ENCODE results near the gene FOXN3. TPM values are rescaled to one million over a fixed set of nuclear protein-coding genes. Genes with fewer than 3 reads are reported as not detected.

FOXN3 gene
- total RNA-seq, 2 donors from 2014 or later: 115 to 119 TPM

DNA sequence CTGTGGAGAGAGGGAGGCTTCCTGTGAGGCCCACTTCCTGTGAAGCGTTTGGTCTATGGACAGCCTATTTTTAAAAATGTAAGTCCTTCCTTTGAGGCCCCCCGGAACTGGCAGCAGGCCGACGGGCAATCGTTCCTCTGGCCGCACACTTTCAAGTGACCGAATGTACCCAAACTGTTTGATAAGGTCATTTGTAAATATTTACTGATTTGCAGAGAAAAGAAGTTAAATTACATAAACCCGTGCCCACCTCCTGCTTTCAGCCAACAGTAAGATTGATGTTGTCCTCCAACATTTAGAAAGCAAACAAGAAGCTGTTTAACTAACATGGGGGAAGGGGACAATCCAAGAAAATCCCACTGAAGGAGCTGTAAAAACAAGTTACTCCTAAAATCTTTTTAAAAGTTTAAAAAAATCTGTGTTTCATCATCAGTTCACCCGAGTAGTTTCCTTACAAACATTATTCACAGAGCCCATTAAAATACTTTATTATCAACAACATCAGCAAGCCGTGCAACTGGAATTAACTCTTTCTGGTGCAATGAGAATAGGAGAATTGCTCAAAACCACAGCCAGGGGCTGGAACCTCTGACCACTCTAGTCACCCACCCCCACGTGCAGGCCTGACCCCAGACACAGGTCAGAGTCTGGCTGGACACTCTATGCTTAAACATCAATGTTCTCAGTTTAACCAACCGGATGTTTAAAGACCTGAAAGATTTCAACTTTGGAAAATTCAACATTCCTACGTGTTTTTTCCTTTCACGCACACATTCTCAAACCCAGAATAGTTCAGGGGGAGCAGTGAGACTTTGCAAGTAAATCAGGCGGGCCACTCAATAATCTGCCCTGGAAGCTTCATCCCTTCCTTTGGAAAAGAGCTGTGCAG is 65.3 kb downstream of the FOXN3 start:
- intact Hi-C loops (cut with DNase I): no loop called here
- ATAC-seq (peak; percentile 39 to 65), DNase-seq (no peak)

DNA sequence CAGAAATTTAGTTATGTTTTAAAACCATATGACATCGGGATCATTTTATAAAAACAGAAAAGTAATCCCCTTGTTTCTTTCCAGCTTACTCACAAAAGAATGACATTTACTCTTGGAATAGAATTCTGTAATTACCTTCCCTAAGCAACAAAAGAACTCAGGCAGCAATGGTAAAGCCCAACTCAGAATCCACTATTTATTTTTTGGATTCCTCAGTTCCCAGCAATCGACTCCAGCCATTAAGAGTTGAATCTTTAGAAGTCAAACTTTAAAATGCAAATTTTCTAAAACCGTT is 65.9 kb downstream of the FOXN3 start:
- no peak for ATAC-seq
- no peak for DNase-seq
- intact Hi-C loops (cut with DNase I): no loop called here

DNA sequence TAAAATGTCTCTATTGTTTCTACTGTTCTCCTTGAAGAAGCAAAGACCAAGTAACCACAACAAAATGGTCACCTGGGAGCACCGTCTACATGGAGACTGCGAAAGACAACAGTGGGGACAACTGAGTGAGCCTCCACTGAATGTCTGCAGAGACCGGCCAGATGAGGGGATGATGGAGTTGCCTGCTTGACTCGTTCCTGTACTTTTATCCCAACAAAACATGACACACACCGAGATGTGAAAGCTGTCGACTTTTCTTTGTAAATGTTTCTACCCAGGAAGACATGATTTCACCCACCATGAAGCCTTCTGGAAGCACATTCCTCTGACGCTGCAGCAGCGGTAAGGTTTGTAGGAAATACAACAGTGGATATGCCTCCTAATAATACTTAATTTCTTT is 66.9 kb downstream of the FOXN3 start:
- no peak for DNase-seq
- intact Hi-C loops (cut with DNase I): no loop called here
- ATAC-seq: no peak

DNA sequence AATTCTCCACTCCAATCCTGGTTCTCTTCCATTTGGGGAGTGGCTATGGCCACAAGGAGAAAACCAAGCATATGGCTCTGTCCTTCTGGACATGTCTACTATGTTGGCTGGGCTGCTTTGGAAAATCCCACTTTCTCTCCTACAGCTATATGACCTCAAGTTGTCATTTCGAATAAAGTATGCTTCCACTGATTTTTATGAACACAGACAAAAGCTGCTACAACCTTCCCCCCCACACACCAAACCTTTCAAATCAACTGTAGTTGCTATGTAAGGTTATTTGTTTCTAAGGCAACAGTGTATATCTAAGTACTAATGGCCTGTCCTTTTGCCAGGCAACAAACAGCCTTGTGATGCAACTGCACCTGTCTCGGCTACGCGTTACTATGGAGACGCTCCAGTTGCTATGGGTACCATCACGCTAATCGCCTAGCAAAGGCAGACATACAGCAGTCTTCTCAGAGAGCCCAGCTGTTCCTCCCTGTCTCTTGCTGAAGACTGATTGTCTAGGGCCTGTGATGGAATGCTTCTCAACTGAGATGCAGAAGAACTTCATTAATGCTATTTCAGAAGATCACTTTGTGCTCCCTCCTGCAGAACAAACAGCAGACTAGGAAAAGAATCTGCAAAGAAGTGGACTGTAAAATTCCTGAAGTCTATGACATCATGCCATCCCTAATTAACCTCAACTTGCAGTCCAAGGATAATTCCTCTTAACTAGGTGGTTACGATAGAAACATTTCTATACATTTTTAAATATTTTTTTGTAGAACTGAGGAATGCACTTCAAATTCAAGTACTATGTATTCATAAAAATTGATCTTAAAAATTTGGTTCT is 67.6 kb downstream of the FOXN3 start:
- intact Hi-C loops (cut with DNase I): no loop called here
- DNase-seq: no peak
- ATAC-seq: peak in 1 of 2 donors; percentile 17

DNA sequence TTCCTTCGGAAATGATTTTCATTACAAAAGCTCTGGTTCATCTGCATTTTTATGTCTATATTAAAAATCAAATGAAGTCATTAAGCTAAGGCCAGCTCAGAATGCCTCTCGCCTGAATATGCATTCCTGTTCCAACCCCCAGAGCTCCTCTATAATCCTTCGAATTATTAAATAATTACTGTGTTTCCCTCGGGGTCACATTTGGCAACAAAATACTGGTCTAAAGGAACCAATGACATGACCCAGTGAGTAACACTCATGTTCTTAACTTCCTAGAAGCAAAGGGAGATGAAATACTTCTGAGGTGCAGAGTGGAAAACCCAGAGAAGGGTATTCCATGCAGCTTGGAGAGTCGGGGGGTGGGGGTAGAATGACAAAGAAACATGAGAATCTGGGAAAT is 68.3 kb downstream of the FOXN3 start:
- ATAC-seq: no peak
- DNase-seq: no peak
- intact Hi-C loops (cut with DNase I): no loop called here

DNA sequence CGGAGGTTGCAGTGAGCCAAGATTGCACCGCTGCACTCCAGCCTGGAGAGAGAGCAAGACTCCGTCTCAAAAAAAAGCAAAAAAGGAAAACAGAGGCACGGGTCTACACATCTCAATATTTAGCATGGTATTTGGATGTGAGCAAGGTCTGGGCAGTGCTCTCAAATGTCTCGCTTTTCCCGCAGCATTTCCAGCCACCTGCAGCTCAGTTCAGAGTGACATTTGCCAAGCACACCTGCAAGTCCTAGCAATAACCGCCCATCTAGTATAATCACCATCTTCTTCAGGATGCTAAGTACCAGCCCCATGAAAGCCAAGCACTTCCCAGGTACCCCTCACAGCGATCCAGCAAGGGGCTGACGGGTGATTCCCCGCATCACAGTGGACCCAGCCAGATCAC is 69.1 kb downstream of the FOXN3 start:
- no peak for DNase-seq
- intact Hi-C loops (cut with DNase I): no loop called here
- no peak for ATAC-seq

DNA sequence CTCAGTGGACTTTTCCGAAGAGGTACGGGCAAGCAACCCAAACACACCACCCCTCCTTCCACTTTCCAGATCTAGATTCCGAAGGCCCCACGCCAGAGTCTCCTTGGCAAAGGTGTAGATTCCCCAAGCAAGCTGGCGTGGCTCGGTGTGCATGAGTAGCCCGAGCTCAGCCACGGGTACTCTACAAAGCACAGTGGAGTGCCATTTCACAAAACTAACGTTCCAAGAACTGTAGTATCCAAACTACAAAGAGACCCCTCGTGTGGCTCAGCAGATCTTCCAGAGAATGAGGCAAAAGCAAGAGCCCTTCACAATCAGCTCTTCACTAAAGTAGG is 72.1 kb downstream of the FOXN3 start:
- intact Hi-C loops (cut with DNase I): no loop called here
- no peak for ATAC-seq
- no peak for DNase-seq

DNA sequence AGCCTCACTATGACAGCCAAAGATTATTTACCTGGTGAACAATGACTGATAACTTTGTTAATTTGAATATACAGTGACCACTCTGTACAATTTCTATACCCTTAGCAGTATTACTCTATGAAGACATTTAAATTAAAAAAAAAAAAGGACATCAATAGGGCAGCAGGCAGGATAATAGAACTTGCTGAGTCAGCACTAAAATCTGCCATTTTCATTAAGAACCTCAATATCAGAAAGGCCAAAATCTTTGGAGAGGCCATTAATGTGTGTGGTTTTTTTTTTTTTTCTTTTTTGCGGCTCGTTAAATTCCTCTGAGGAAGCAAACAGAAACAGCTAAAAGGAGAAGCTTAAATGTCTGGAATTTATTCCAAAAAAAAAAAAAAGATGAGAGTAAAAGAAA is 73.7 kb downstream of the FOXN3 start:
- DNase-seq: no peak
- ATAC-seq: no peak

DNA sequence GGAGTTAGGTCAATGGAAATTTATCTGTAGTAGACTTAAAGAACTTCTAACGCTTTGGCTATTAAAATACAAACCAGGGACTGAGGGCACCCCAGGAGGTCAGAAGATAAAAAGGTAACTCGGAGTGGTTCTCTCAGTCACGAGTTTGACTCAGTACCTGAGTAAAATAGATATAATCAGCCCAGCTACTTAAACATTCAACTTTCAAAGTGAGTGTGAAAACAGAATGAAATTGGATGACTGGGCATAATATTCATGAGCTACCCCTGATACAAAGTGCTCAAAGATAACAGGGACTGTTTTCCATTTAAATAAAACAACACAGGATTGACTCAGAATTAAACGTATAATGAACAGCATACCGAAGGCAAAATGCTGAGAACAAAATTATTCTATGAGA is 75.0 kb downstream of the FOXN3 start:
- intact Hi-C loops (cut with DNase I): no loop called here
- ATAC-seq (no peak), DNase-seq (no peak)

More for the DNA sequence above, 73.7 kb downstream of the FOXN3 start:
- intact Hi-C loops (cut with DNase I): no loop called here

DNA sequence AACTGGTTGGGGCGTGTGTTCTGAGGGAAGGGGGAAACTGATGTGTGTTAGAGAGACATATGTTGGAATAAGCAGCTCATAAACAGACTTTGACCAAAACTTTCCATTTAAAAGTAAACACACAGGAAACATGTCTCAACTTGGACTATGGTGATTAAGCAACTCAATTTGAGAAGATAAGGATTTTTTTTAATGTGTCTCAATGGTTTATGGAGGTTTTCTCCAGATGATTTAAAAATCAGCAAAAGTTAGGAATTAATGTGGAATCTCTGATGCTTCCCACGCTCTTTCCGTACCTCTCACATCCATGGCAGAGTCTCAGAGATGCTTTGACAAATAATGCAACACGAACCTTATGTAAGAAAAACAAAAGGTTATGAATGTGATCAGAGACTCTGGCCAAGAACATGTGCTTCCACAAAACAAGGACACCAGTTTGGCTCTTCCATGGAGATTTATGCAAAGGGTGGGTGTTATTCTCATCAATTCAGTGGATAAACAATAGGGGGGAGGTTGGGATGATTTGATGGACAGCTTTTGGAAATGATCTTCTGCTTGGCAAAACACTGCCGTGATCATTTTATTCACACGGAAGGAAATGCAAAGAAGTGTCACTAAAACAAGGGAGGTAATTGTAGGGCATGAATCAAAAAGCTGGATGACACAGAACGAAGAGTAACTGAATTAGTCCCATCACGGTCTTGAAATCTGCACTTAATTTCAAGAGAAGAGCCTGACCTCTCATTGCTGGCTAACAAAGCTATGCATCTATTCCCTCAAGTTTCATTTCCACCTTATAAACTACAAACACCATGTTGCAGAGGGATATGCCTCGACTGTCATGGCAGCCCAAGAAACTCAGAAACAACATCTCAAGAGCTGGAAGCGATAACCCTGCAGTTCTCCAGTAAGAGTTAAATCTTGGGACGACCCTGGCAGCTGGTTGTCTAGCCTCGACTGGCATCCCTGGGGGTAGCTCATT is 76.5 kb downstream of the FOXN3 start:
- peak in 1 of 2 donors; percentile 44 for ATAC-seq

DNA sequence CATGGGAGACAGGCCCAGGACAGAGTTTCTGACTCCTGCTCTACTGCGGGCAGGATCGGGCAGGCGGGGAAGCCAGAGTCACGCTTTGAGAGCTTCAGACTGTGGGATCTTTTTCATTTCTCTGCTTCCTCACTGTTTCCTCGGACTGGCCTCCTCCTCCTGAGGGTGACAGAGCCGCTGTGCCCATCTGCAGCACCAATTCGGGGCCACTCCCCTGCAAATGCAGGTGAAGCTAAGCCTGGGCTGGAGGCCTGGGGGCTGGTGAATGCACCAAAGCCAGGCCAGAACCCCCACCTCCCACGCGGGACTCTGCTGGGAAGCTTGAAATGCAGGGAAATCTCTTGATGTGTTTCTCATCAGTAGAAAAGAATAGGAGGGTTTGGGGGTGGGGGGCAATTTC is 77.5 kb downstream of the FOXN3 start:
- ATAC-seq: no peak
- intact Hi-C loops (cut with DNase I): no loop called here
- DNase-seq: no peak

More for the DNA sequence above, 76.5 kb downstream of the FOXN3 start:
- intact Hi-C loops (cut with DNase I): no loop called here
- no peak for DNase-seq

DNA sequence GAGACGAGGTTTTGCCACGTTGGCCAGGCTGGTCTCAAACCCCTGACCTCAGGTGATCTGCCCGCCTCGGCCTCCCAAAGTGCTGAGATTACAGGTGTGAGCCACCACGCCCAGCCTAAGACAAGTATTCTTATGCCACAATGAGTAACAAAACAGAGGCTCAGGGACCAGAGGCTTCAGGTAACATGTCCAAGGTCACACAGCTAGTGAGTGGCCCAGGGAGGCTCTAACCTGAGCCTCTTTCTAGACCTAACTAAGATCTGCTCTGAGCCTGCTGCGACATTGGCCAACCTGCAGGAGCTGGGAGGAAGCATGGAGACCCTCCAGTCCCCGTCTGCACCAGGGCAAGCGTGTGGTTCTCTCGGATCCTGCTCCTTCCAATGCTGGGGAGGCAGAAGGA is 77.9 kb downstream of the FOXN3 start:
- DNase-seq (no peak), ATAC-seq (no peak)
- intact Hi-C loops (cut with DNase I): no loop called here

DNA sequence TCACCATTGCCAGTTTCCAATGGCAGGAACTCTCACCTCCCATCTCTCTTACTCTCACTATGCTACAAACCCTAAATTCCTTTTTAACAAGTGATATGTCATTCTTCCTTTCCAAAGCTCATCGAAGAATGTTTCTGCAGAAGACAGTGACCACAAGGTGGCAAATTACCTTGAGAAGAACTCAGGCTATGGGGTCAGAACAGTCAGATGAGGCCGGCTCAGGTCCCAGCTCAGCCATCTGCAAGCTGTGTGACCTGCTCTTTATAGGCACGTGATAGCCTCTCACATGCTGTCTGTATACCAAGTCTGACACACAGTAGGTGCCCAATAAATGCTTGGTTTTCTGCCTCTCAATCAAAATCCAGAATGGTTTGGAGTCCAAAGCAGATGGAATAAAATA is 80.7 kb downstream of the FOXN3 start:
- DNase-seq (no peak), ATAC-seq (no peak)
- intact Hi-C loops (cut with DNase I): no loop called here

DNA sequence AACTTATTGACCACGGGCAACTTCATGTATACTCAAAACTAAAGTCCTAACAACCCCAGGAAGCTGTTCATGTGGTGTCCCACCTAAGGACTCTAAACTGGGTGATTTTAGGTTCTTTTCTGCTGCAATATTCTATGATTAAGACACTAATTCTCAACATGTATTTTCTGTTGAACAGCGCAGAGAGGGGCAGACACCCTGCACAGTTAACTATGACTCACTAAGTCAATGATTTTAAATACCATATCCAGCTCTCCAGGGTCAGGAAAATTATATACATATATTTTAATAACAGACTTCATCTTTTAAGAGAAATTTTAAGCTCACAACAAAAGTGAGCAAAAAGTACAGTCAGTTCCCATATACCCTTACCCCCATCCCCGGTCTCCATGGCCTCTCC is 85.0 kb downstream of the FOXN3 start:
- intact Hi-C loops (cut with DNase I): no loop called here
- DNase-seq: no peak
- ATAC-seq: no peak

DNA sequence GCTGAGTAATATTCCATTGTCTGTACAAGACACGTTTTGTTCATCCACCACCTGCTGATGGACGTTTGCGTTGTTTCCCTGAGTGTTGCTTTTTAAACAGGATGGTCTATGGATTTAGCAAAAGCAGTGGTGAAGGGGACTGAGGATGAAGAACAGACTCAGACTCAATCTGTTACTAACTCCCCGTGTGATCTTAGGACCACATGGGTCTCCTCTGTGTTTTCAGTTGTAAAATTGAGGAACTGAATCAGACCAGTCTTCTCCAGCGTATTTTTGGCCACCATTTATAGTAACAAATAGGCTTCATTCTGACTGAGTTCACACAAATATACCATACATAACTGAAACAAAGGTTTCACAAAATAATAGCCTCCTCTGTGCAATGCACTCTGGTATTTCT is 85.6 kb downstream of the FOXN3 start:
- ATAC-seq: no peak
- no peak for DNase-seq
- intact Hi-C loops (cut with DNase I): no loop called here

DNA sequence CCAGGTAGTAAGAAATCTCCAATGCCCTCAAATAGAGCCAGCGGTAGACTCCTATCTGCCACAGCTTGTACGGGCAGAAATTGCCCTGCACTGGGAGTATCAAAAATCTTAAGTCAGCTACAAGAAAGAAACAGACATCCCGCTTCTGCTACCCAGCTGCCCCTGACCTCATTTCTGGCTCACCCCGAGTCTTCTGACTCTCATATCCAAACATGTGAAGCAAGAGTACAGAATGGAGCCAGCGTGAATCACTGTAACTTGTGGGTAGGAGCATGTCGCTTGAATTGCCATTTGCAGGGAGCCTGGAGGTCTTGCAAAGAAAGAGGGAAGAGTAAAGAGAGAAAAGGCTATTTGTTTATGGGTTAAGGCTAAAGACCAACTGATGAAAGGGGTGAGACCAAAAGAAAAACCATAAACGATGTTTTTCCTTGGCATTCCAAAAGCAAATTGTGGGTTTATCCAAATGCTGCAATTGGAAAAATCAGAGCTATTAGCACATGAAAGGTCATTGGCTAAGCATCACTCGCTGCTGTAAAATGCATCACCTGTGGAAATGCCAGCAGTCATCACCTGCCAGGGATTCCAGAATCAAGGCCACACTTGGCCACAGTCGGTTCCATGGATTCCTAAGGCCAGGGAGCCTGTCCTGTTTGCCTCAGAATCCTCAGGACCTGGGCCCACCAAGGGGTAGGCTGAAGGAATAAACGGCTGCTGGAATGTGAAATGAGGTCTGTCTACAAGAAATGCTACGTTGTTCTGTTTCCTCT is 86.6 kb downstream of the FOXN3 start:
- DNase-seq (peak; percentile 66), ATAC-seq (peak; percentile 88 to 89)
- intact Hi-C loops (cut with DNase I): no loop called here

DNA sequence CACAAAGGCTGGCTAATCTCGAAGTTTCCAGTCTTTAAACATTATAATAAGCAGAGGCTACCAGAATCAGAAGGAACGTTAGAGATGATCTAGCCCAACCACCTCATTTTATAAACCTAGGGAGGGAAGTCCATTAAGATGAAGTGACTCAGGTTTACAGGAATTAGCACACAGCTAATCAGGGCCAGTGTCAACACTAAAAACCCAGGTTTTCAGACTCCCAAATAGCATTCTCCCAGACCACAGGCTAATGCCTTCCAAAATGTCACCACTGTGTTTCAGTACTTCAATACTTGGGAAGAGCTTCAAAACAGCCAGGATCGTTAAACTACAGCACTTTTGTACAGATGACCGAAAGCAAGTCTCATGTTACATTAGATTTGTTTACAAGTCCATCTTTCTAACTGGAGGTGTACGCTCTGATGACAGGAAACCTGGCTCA is 89.2 kb downstream of the FOXN3 start:
- DNase-seq (no peak), ATAC-seq (no peak)
- intact Hi-C loops (cut with DNase I): no loop called here

DNA sequence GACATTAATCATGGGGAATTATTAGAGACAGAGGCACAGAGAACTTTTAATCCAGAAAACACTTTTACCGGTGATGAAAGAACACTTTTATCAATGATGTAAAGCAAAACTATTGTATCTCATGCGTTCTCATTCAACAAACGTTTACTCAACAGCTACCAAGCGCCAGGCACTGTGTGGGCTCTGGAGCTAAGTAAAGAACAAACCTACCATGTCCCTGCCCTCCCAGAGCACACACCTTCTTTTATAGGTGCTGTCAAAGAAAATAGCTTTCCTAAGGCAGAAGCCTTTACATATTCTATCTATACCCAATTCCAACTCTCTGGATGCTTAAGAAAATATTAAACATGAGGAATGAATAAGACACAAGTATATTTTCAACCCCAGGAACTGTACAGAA is 91.1 kb downstream of the FOXN3 start:
- intact Hi-C loops (cut with DNase I): no loop called here
- ATAC-seq: no peak
- DNase-seq: no peak
